Ishikawa (cell line): Measurements from ENCODE around the gene GPC6.

Experiments
- CEBPB ChIP-seq: IDR thresholded peaks from 2 replicates; pipeline ENCODE4 v1.6.1; 2012
- CREB1 ChIP-seq: IDR thresholded peaks from 2 replicates; pipeline ENCODE4 v1.6.1; 2012; ENCODE audit warnings: low read depth
- EGR1 ChIP-seq: IDR thresholded peaks from 2 replicates; pipeline ENCODE4 v1.6.1; 2012
- EP300 ChIP-seq: IDR thresholded peaks from 2 replicates; pipeline ENCODE4 v1.6.1; 2012; ENCODE audit warnings: borderline replicate concordance
- FOXM1 ChIP-seq: IDR thresholded peaks from 2 replicates; pipeline ENCODE4 v1.6.1; 2012; ENCODE audit warnings: low read depth, borderline replicate concordance
- MAX ChIP-seq: IDR thresholded peaks from 2 replicates; pipeline ENCODE4 v1.6.1; 2012
- NFIC ChIP-seq: IDR thresholded peaks from 2 replicates; pipeline ENCODE4 v1.6.1; 2012
- RAD21 ChIP-seq: IDR thresholded peaks from 2 replicates; pipeline ENCODE4 v1.6.1; 2012; ENCODE audit warnings: low read depth
- TAF1 ChIP-seq: IDR thresholded peaks from 2 replicates; pipeline ENCODE4 v1.6.1; 2012; ENCODE audit warnings: low read depth, mild to moderate bottlenecking
- TCF12 ChIP-seq: IDR thresholded peaks from 2 replicates; pipeline ENCODE4 v1.6.1; 2012; ENCODE audit warnings: low read depth
- TEAD4 ChIP-seq: IDR thresholded peaks from 2 replicates; pipeline ENCODE4 v1.6.1; 2012
- USF1 ChIP-seq: IDR thresholded peaks from 2 replicates; pipeline ENCODE4 v1.6.1; 2012
- YY1 ChIP-seq: IDR thresholded peaks from 2 replicates; pipeline ENCODE4 v1.6.1; 2012; ENCODE audit warnings: low read depth
- ZBTB7A ChIP-seq: IDR thresholded peaks from 2 replicates; pipeline ENCODE4 v1.6.1; 2012; ENCODE audit warnings: low read depth
- TF ChIP-seq, protein P1 (sequence below): IDR thresholded peaks from 2 replicates; pipeline ENCODE4 v1.6.1; 2012; ENCODE audit warnings: low read depth, mild to moderate bottlenecking

Gene GPC6

DNA sequence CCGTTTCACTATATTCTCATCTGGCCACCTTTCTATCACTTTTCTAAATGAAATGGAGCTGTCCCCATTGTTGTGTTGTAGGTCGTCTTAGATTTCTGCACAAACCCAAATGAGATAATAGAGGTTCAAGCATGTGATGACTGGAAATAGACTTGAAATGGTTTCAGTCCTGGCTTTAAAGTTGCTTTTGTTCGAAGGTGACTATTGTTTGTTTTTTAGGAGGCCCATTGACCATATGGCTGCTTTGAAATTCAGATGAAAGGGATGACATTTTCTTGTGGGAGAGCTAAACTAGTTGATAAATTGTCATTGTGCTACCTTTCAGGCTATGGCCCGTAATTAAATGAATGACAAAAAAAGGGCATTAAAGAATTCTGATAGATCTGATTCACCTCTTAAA lies 583.7 kb downstream of the GPC6 start:
- no peak for TF ChIP-seq FOXM1
- no peak for TF ChIP-seq EGR1
- no peak for TF ChIP-seq CREB1
- TF ChIP-seq USF1: no peak
- TF ChIP-seq NFIC: no peak
- no peak for TF ChIP-seq RAD21
- no peak for TF ChIP-seq YY1
- no peak for TF ChIP-seq ZBTB7A
- TF ChIP-seq TAF1: no peak
- no peak for TF ChIP-seq TEAD4
- TF ChIP-seq, protein P1, sequence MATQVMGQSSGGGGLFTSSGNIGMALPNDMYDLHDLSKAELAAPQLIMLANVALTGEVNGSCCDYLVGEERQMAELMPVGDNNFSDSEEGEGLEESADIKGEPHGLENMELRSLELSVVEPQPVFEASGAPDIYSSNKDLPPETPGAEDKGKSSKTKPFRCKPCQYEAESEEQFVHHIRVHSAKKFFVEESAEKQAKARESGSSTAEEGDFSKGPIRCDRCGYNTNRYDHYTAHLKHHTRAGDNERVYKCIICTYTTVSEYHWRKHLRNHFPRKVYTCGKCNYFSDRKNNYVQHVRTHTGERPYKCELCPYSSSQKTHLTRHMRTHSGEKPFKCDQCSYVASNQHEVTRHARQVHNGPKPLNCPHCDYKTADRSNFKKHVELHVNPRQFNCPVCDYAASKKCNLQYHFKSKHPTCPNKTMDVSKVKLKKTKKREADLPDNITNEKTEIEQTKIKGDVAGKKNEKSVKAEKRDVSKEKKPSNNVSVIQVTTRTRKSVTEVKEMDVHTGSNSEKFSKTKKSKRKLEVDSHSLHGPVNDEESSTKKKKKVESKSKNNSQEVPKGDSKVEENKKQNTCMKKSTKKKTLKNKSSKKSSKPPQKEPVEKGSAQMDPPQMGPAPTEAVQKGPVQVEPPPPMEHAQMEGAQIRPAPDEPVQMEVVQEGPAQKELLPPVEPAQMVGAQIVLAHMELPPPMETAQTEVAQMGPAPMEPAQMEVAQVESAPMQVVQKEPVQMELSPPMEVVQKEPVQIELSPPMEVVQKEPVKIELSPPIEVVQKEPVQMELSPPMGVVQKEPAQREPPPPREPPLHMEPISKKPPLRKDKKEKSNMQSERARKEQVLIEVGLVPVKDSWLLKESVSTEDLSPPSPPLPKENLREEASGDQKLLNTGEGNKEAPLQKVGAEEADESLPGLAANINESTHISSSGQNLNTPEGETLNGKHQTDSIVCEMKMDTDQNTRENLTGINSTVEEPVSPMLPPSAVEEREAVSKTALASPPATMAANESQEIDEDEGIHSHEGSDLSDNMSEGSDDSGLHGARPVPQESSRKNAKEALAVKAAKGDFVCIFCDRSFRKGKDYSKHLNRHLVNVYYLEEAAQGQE: no peak
- TF ChIP-seq MAX: no peak
- no peak for TF ChIP-seq EP300
- no peak for TF ChIP-seq TCF12
- no peak for TF ChIP-seq CEBPB

DNA sequence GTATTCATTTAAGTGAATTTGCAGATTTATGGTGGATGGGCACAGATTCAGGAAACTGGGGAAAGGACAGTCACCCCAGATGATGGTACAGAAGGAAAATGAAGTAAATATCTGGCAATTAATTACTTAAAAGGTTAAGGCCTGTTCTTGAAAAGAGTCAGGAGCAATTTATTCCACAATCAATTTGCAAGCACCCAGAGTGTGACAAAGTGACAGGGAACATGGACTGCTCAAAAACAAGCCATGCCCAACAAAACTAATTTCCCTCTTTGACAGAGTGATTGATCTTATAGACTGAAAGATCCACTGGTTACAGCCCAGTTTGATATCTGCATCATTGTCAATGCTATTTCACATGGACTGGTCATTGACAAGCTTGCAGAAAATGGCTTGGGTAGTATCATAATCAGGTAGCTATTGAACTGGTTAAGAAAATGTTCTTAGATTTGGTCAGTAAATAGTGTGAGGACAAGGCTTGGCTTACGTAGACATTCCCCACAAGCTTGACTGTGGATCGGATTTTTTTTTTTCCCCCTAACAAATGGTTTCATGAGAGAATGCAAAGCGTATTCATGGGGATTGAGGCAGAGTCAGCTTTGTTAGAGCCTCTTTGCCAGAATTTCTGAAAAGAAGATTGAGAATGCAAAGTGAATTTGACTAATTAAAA lies 584.6 kb downstream of the GPC6 start:
- TF ChIP-seq FOXM1: no peak
- no peak for TF ChIP-seq RAD21
- TF ChIP-seq USF1: no peak
- TF ChIP-seq, protein P1: no peak
- no peak for TF ChIP-seq EGR1

DNA sequence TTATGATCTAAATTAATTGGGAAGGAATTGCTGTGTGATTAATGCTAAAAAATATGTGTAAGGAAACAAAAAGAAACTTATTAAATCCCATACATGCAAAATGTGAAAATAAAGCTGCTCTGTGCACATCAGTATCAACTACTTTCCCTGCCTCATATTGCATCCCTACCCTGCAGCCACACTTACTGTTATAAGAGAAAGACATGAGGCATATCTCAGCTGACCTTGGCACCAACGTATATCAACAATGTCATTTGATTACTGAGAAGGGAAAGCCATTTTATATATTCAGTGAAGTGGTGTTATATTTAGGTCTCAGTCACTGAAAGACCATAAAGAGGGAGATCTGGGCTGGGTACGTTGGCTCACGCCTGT lies 585.1 kb downstream of the GPC6 start:
- TF ChIP-seq EP300: no peak
- no peak for TF ChIP-seq TEAD4
- no peak for TF ChIP-seq TCF12
- no peak for TF ChIP-seq USF1
- no peak for TF ChIP-seq YY1
- TF ChIP-seq FOXM1: no peak
- TF ChIP-seq NFIC: no peak
- no peak for TF ChIP-seq TAF1
- no peak for TF ChIP-seq MAX
- no peak for TF ChIP-seq ZBTB7A
- no peak for TF ChIP-seq CREB1
- TF ChIP-seq RAD21: no peak
- TF ChIP-seq EGR1: no peak
- TF ChIP-seq, protein P1: no peak
- TF ChIP-seq CEBPB: no peak

DNA sequence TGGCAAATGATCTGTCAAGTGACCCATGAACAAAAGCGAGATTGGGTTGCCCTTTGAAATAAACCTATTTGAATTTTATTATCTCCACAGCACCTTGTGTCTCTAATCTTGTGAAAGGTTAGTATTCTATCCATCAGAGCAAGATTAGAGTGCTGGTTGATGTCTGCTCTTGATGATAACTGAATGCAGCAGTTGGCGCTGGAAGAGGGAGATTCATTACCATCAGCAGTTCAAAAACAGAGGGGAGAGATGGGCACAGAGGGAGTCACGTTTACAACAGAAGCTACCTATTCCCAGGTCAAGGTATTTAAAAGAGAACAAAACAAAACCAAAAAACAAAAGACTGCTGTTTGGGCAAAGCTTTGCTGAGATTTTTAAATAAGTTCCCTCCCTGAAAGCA lies 588.1 kb downstream of the GPC6 start:
- no peak for TF ChIP-seq EGR1
